ENCODE results near the gene CAMK1D. TPM values are rescaled to one million over a fixed set of nuclear protein-coding genes. Genes with fewer than 3 reads are reported as not detected.
"Not testable (repeated sequence)": the region's sequence is repeated elsewhere in the genome, so short reads cannot be mapped to it uniquely, and the experiment has no call there.

Gene CAMK1D
- total and polyA plus RNA-seq, 2 experiments from 2014 or later = 4.6 to 7.2 TPM

DNA sequence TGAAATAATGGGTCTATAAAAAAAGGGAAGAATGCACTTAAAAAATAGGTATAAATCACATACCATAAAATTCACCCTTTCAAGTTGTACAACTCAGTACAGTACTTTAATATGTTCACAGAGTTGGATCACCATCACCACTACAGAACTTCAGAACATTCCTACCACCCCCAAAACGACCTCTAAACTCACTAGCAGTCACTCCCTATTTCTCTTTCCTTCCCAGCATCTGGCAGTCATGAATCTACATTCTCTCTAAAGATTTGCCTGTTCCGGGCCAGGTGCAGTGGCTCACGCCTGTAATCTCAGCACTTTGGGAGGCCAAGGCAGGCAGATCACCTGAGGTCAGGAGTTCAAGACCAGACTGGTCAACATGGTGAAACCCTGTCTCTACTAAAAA lies 394.1 kb downstream of the CAMK1D start:
- H3K9me3 Mint-ChIP-seq, H3K27ac Mint-ChIP-seq: not testable (repeated sequence)
- H3K4me1 Mint-ChIP-seq = peaks cover 17% of the 10 kb centered on the region; the same call in 2 of the 3 replicates

DNA sequence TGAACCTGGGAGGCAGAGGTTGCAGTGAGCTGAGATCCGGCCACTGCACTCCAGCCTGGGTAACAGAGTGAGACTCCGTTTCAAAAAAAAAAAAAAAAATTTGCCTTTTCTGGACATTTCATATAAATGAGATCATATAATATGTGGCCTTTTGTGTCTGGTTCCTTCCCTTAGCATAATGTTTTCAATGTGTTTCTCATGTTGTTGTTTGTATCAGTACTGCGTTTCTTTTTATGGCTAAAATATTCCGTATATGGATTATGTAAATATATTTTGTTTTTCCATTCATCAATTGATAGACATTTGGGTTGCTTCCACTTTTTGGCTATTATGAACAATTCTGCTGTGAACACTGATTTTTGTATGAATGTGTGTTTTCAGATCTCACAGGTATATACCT lies 394.6 kb downstream of the CAMK1D start:
- H2AFZ ChIP-seq = no peak overlapping the region
- Mint-ChIP-seq H3K9me3 (no peaks in the 10 kb centered on the region), H3K4me3 (no peak overlapping the region), H3K4me1 (peaks cover 17% of the 10 kb centered on the region; the same call in 2 of the 3 replicates), H3K27ac (no peak overlapping the region), H3K27me3 (ENCODE audit: insufficient read depth, low read depth, poor library complexity) (no peaks in the 10 kb centered on the region), H3K36me3 (ENCODE audit: low read depth) (no peaks in the 10 kb centered on the region)
- no peak overlapping the region for H3K4me3 ChIP-seq
- H4K20me1 ChIP-seq (replicated peaks; ENCODE audit: insufficient read depth) = no peaks in the 10 kb centered on the region
- 0 out of 2 replicates have a peak, but pooled peaks cover 10% of the 10 kb centered on the region for H3K4me1 ChIP-seq (ENCODE audit: insufficient read depth)
- no peaks in the 10 kb centered on the region for H3K79me2 ChIP-seq (replicated peaks; ENCODE audit: insufficient read depth)
- H3K4me2 ChIP-seq = no peak overlapping the region
- H3K27me3 ChIP-seq (ENCODE audit: insufficient read depth) = no peaks in the 10 kb centered on the region
- H3K36me3 ChIP-seq (ENCODE audit: insufficient read depth) = no peaks in the 10 kb centered on the region
- no peaks in the 10 kb centered on the region for H3K9me2 ChIP-seq (ENCODE audit: insufficient read depth)
- H3K27ac ChIP-seq (ENCODE audit: low read depth) = no peak overlapping the region
- DNase-seq (ENCODE audit: low spot score) (no peak), ATAC-seq (no peak)
- H3F3A ChIP-seq (replicated peaks; ENCODE audit: low read depth) = no peaks in the 10 kb centered on the region
- TF ChIP-seq CREB1 (CRISPR knock-in tag; IDR thresholded peaks at IDR 0.05; ENCODE audit: low read depth) (no peak), ZNF114 (CRISPR knock-in tag; IDR thresholded peaks at IDR 0.05) (no peak), ZNF331 (CRISPR knock-in tag; IDR thresholded peaks at IDR 0.05; ENCODE audit: low read depth) (no peak), POLR2AphosphoS5 (IDR thresholded peaks at IDR 0.05; ENCODE audit: low read depth) (no peak), JUNB (IDR thresholded peaks at IDR 0.05; ENCODE audit: unreplicated experiment) (no peak), EZH2 (IDR thresholded peaks at IDR 0.05; ENCODE audit: low read depth, unreplicated experiment) (no peak), NANOG (IDR thresholded peaks at IDR 0.05; ENCODE audit: borderline replicate concordance) (no peak), ZNF462 (CRISPR knock-in tag; IDR thresholded peaks at IDR 0.05) (no peak), EZH2phosphoT487 (IDR thresholded peaks at IDR 0.05; ENCODE audit: unreplicated experiment) (no peak), STAT1 (IDR thresholded peaks at IDR 0.05; ENCODE audit: unreplicated experiment) (no peak)
- TF ChIP-seq, protein P1, sequence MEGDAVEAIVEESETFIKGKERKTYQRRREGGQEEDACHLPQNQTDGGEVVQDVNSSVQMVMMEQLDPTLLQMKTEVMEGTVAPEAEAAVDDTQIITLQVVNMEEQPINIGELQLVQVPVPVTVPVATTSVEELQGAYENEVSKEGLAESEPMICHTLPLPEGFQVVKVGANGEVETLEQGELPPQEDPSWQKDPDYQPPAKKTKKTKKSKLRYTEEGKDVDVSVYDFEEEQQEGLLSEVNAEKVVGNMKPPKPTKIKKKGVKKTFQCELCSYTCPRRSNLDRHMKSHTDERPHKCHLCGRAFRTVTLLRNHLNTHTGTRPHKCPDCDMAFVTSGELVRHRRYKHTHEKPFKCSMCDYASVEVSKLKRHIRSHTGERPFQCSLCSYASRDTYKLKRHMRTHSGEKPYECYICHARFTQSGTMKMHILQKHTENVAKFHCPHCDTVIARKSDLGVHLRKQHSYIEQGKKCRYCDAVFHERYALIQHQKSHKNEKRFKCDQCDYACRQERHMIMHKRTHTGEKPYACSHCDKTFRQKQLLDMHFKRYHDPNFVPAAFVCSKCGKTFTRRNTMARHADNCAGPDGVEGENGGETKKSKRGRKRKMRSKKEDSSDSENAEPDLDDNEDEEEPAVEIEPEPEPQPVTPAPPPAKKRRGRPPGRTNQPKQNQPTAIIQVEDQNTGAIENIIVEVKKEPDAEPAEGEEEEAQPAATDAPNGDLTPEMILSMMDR (conservative IDR thresholded peaks at IDR 0.05; ENCODE audit: low read depth in 2 of 2) = no peak
- TF ChIP-seq, protein P2, sequence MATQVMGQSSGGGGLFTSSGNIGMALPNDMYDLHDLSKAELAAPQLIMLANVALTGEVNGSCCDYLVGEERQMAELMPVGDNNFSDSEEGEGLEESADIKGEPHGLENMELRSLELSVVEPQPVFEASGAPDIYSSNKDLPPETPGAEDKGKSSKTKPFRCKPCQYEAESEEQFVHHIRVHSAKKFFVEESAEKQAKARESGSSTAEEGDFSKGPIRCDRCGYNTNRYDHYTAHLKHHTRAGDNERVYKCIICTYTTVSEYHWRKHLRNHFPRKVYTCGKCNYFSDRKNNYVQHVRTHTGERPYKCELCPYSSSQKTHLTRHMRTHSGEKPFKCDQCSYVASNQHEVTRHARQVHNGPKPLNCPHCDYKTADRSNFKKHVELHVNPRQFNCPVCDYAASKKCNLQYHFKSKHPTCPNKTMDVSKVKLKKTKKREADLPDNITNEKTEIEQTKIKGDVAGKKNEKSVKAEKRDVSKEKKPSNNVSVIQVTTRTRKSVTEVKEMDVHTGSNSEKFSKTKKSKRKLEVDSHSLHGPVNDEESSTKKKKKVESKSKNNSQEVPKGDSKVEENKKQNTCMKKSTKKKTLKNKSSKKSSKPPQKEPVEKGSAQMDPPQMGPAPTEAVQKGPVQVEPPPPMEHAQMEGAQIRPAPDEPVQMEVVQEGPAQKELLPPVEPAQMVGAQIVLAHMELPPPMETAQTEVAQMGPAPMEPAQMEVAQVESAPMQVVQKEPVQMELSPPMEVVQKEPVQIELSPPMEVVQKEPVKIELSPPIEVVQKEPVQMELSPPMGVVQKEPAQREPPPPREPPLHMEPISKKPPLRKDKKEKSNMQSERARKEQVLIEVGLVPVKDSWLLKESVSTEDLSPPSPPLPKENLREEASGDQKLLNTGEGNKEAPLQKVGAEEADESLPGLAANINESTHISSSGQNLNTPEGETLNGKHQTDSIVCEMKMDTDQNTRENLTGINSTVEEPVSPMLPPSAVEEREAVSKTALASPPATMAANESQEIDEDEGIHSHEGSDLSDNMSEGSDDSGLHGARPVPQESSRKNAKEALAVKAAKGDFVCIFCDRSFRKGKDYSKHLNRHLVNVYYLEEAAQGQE (IDR thresholded peaks at IDR 0.05; ENCODE audit: unreplicated experiment) = no peak

More for the DNA sequence above, 394.1 kb downstream of the CAMK1D start:
- not testable (repeated sequence) for H3K9me2 ChIP-seq (ENCODE audit: insufficient read depth); H2AFZ ChIP-seq; H3K79me2 ChIP-seq (replicated peaks; ENCODE audit: insufficient read depth); H3K4me2 ChIP-seq; DNase-seq (ENCODE audit: low spot score); H3K36me3 Mint-ChIP-seq (ENCODE audit: low read depth); H3K27ac ChIP-seq (ENCODE audit: low read depth); ATAC-seq; H3K36me3 ChIP-seq (ENCODE audit: insufficient read depth); H4K20me1 ChIP-seq (replicated peaks; ENCODE audit: insufficient read depth); H3K4me3 Mint-ChIP-seq; H3F3A ChIP-seq (replicated peaks; ENCODE audit: low read depth); H3K27me3 Mint-ChIP-seq (ENCODE audit: insufficient read depth, low read depth, poor library complexity); H3K27me3 ChIP-seq (ENCODE audit: insufficient read depth); H3K4me3 ChIP-seq
- 0 out of 2 replicates have a peak, but pooled peaks cover 10% of the 10 kb centered on the region for H3K4me1 ChIP-seq (ENCODE audit: insufficient read depth)
